HCT116 (cell line): Measurements from ENCODE around the gene OCA2. TPM values are rescaled to one million over a fixed set of nuclear protein-coding genes. Genes with fewer than 3 reads are reported as not detected.

Source experiments
- ATAC-seq: fragments of 200-7000 bp; cut with Tn5 transposase; 2 replicates; pipeline ENCODE4 v1.9.1; 2020; ENCODE audit warnings: mild to moderate bottlenecking, moderate library complexity
- BruUV-seq: library from RNA; stranded (reverse); fragments of 400-500 nt; replicated peaks from 2 replicates; lab custom pipeline; 2021; lab: Mats Ljungman, UMichigan
- CTCF ChIA-PET: fragments of 300-600 bp; sonication (Branson Sonifier 250); formaldehyde crosslinking; loops from one replicate; lab custom pipeline; 2021; ENCODE audit warnings: antibody characterized with exemption; lab: Charles Lee
- POLR2A ChIA-PET: fragments of 300-600, 350-600 bp; sonication (Branson Sonifier 250); formaldehyde crosslinking; loops from one replicate; lab custom pipeline; 2021; ENCODE audit warnings: antibody characterized with exemption; lab: Charles Lee
- RAD21 ChIA-PET, 2 experiments: fragments of 300-600 bp; sonication (Branson Sonifier 250); formaldehyde crosslinking; loops; one replicate each; lab custom pipeline; 2023; ENCODE audit warnings: low total read pairs in 2 of 2; ENCODE audit not compliant: uncharacterized antibody in 2 of 2, unreplicated experiment in 2 of 2, low non-redundant PET in 1 of 2; lab: Charles Lee
- DNase-seq: peaks from one replicate; pipeline ENCODE4 v3.0.0-alpha.2; 2010; ENCODE audit warnings: low read depth, low spot score
- H2AFZ ChIP-seq: fragments of 200-600 bp; shearing (Covaris generic), sonication (generic); 2 replicates; pipeline ENCODE4 v1.6.1; 2017; ENCODE audit warnings: low read depth, mixed run types, mixed read lengths, antibody characterized with exemption, low read length; ENCODE audit not compliant: poor library complexity, severe bottlenecking
- H3K27ac ChIP-seq: 2 replicates; pipeline ENCODE4 v1.5.1; 2012; ENCODE audit warnings: low read depth, low read length
- H3K27me3 ChIP-seq: fragments of 200-600 bp; sonication (generic); 2 replicates; pipeline ENCODE4 v1.6.1; 2016; ENCODE audit warnings: mixed run types, low read length, mixed read lengths; ENCODE audit not compliant: insufficient read depth
- H3K36me3 ChIP-seq, 2 experiments: fragments of 200-500 bp in 1 of 2; fragments of 200-600 bp in 1 of 2; sonication (Bioruptor generic) in 1 of 2; sonication (generic) in 1 of 2; 2 replicates each; pipeline versions ENCODE4 v1.5.1 to v1.6.1; 2014 to 2016; ENCODE audit warnings: low read length in 2 of 2, inconsistent platforms in 1 of 2, mixed read lengths in 1 of 2, mixed run types in 1 of 2; ENCODE audit not compliant: insufficient read depth in 2 of 2, control insufficient read depth in 1 of 2
- H3K4me1 ChIP-seq, 2 experiments: fragments of 200-600 bp in 1 of 2; sonication (generic) in 1 of 2; 2 replicates each; pipeline versions ENCODE4 v1.5.1 to v1.6.1; 2012 to 2017; ENCODE audit warnings: low read length in 2 of 2, inconsistent platforms in 1 of 2, mild to moderate bottlenecking in 1 of 2, mixed read lengths in 1 of 2, mixed run types in 1 of 2, moderate library complexity in 1 of 2; ENCODE audit not compliant: insufficient read depth in 2 of 2, control insufficient read depth in 1 of 2
- H3K4me2 ChIP-seq: fragments of 200-600 bp; sonication (generic); 2 replicates; pipeline ENCODE4 v1.6.1; 2017; ENCODE audit warnings: mixed run types, low read length, mixed read lengths
- H3K4me3 ChIP-seq, 2 experiments: fragments of 200-600 bp in 1 of 2; sonication (generic) in 1 of 2; replicated peaks in 1 of 2; 2 replicates each; pipeline ENCODE4 v1.5.1; 2011 to 2016; ENCODE audit warnings: low read length in 2 of 2, control low read depth in 1 of 2, low read depth in 1 of 2, mild to moderate bottlenecking in 1 of 2, mixed read lengths in 1 of 2, mixed run types in 1 of 2
- H3K79me2 ChIP-seq: fragments of 200-600 bp; sonication (generic); 2 replicates; pipeline ENCODE4 v1.6.1; 2017; ENCODE audit warnings: mild to moderate bottlenecking, mixed run types, low read length, moderate library complexity, mixed read lengths; ENCODE audit not compliant: insufficient read depth
- H3K9ac ChIP-seq: fragments of 200-600 bp; sonication (generic); 2 replicates; pipeline ENCODE4 v1.6.1; 2016; ENCODE audit warnings: low read length, mixed read lengths
- H3K9me2 ChIP-seq: fragments of 200-600 bp; sonication (generic), shearing (Covaris generic); 2 replicates; pipeline ENCODE4 v1.6.1; 2017; ENCODE audit warnings: mixed run types, mild to moderate bottlenecking, moderate library complexity; ENCODE audit not compliant: insufficient read depth
- H3K9me3 ChIP-seq, 2 experiments: fragments of 200-500 bp in 1 of 2; fragments of 200-600 bp in 1 of 2; sonication (Bioruptor generic) in 1 of 2; sonication (generic) in 1 of 2; 2 replicates each; pipeline ENCODE4 v1.6.1; 2014 to 2017; ENCODE audit warnings: low read length in 2 of 2, mixed read lengths in 2 of 2, inconsistent platforms in 1 of 2, low read depth in 1 of 2, mild to moderate bottlenecking in 1 of 2, mixed run types in 1 of 2, moderate library complexity in 1 of 2; ENCODE audit not compliant: control insufficient read depth in 1 of 2, insufficient read depth in 1 of 2
- H4K20me1 ChIP-seq: fragments of 200-600 bp; sonication (generic), shearing (Covaris generic); 2 replicates; pipeline ENCODE4 v1.6.1; 2017; ENCODE audit warnings: mixed run types, mild to moderate bottlenecking, moderate library complexity; ENCODE audit not compliant: insufficient read depth
- EGR1 ChIP-seq: IDR thresholded peaks from 2 replicates; pipeline ENCODE4 v1.6.1; 2012; ENCODE audit warnings: low read depth
- SP1 ChIP-seq: IDR thresholded peaks from 2 replicates; pipeline ENCODE4 v1.6.1; 2012; ENCODE audit warnings: low read depth
- SRF ChIP-seq: IDR thresholded peaks from 2 replicates; pipeline ENCODE4 v1.6.1; 2012; ENCODE audit warnings: low read depth
- TCF7L2 ChIP-seq: IDR thresholded peaks from 2 replicates; pipeline ENCODE4 v1.7.0; 2011; ENCODE audit warnings: borderline replicate concordance, inconsistent platforms; ENCODE audit not compliant: insufficient read depth, insufficient read length; ENCODE audit errors: extremely low read depth
- YY1 ChIP-seq: IDR thresholded peaks from 2 replicates; pipeline ENCODE4 v1.6.1; 2011; ENCODE audit warnings: low read length, low read depth, moderate library complexity, mild to moderate bottlenecking; ENCODE audit not compliant: insufficient replicate concordance; ENCODE audit errors: extremely low read depth
- ZNF274 ChIP-seq: fragments of 200-500 bp; sonication (Bioruptor generic); IDR thresholded peaks from 2 replicates; pipeline ENCODE4 v1.6.1; 2014; ENCODE audit warnings: mild to moderate bottlenecking, low read depth, low read length, inconsistent platforms
- intact Hi-C: fragments of 100-400 bp; cut with micrococcal nuclease; formaldehyde crosslinking; loops from 2 replicates; pipeline ENCODE4 v1.10.0; 2022
- total RNA-seq: library from RNA; stranded (reverse); gene quantifications from one replicate; pipeline ENCODE4 v1.2.1, GENCODE V29; 2021; ENCODE audit not compliant: unreplicated experiment
- TF ChIP-seq, protein P1 (sequence below): IDR thresholded peaks from 2 replicates; pipeline ENCODE4 v1.6.1; 2012; ENCODE audit warnings: low read depth
- TF ChIP-seq, protein P2 (sequence below): IDR thresholded peaks from 2 replicates; pipeline ENCODE4 v1.6.1; 2012
- TF ChIP-seq, protein P3 (sequence below), 3 experiments: fragments of 200-600 bp in 1 of 3; sonication (generic) in 1 of 3; IDR thresholded peaks in 2 of 3; conservative IDR thresholded peaks in 1 of 3; 2 replicates each; pipeline ENCODE4 v1.5.1; 2012 to 2017; ENCODE audit warnings: low read depth in 2 of 3, low read length in 2 of 3, antibody characterized with exemption in 1 of 3, borderline replicate concordance in 1 of 3, control low read depth in 1 of 3, mild to moderate bottlenecking in 1 of 3, mixed read lengths in 1 of 3, mixed run types in 1 of 3, moderate library complexity in 1 of 3; ENCODE audit not compliant: insufficient read depth in 1 of 3

Gene OCA2
- total RNA-seq, 1 experiment from 2014 or later, result not detected

DNA sequence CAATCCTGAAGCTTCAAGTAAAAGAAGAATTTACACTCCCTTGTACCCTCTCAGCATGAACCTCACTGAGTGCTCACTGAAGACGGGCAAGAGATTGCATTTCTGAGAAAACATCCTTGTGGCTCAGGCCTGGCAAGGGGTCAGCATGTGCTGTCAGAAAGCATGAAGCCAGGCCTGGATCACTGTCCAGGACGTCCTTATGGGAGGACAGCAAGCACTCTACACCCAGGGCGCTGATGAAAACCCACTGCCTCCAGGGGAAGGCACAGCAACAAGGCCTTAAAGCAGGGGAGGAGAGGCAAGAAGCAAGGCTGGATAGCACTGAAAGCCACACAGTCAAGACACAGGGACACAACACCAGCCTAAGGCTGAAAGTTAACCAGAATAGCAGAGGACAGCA lies 315.4 kb downstream of the OCA2 start:
- H3K27ac ChIP-seq, result no peak overlapping the region
- no peaks in the 10 kb centered on the region for H4K20me1 ChIP-seq
- CTCF ChIA-PET, result no interaction called here
- DNase-seq (no peak), ATAC-seq (no peak)
- no peak for TF ChIP-seq ZNF274
- TF ChIP-seq, protein P1, sequence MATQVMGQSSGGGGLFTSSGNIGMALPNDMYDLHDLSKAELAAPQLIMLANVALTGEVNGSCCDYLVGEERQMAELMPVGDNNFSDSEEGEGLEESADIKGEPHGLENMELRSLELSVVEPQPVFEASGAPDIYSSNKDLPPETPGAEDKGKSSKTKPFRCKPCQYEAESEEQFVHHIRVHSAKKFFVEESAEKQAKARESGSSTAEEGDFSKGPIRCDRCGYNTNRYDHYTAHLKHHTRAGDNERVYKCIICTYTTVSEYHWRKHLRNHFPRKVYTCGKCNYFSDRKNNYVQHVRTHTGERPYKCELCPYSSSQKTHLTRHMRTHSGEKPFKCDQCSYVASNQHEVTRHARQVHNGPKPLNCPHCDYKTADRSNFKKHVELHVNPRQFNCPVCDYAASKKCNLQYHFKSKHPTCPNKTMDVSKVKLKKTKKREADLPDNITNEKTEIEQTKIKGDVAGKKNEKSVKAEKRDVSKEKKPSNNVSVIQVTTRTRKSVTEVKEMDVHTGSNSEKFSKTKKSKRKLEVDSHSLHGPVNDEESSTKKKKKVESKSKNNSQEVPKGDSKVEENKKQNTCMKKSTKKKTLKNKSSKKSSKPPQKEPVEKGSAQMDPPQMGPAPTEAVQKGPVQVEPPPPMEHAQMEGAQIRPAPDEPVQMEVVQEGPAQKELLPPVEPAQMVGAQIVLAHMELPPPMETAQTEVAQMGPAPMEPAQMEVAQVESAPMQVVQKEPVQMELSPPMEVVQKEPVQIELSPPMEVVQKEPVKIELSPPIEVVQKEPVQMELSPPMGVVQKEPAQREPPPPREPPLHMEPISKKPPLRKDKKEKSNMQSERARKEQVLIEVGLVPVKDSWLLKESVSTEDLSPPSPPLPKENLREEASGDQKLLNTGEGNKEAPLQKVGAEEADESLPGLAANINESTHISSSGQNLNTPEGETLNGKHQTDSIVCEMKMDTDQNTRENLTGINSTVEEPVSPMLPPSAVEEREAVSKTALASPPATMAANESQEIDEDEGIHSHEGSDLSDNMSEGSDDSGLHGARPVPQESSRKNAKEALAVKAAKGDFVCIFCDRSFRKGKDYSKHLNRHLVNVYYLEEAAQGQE, result no peak
- no peak for TF ChIP-seq TCF7L2
- no peak for TF ChIP-seq YY1
- TF ChIP-seq, protein P2, sequence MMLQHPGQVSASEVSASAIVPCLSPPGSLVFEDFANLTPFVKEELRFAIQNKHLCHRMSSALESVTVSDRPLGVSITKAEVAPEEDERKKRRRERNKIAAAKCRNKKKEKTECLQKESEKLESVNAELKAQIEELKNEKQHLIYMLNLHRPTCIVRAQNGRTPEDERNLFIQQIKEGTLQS, result no peak
- TF ChIP-seq SP1, result no peak
- TF ChIP-seq SRF, result no peak
- no peak for TF ChIP-seq EGR1
- TF ChIP-seq, protein P3, sequence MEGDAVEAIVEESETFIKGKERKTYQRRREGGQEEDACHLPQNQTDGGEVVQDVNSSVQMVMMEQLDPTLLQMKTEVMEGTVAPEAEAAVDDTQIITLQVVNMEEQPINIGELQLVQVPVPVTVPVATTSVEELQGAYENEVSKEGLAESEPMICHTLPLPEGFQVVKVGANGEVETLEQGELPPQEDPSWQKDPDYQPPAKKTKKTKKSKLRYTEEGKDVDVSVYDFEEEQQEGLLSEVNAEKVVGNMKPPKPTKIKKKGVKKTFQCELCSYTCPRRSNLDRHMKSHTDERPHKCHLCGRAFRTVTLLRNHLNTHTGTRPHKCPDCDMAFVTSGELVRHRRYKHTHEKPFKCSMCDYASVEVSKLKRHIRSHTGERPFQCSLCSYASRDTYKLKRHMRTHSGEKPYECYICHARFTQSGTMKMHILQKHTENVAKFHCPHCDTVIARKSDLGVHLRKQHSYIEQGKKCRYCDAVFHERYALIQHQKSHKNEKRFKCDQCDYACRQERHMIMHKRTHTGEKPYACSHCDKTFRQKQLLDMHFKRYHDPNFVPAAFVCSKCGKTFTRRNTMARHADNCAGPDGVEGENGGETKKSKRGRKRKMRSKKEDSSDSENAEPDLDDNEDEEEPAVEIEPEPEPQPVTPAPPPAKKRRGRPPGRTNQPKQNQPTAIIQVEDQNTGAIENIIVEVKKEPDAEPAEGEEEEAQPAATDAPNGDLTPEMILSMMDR (IDR thresholded peaks at IDR 0.05 in 2 of 3, conservative IDR thresholded peaks at IDR 0.05 in 1 of 3; ENCODE audit: borderline replicate concordance in 1 of 3, insufficient read depth in 1 of 3, low read depth in 2 of 3, low read length in 2 of 3), result no peak
- H3K27me3 ChIP-seq, result no peaks in the 10 kb centered on the region
- RAD21 ChIA-PET, result no interaction called here
- H3K9me3 ChIP-seq, result peaks cover 8 to 38% of the 10 kb centered on the region in 2 experiments; a peak in 3 of 4 replicates
- no TSS peak for BruUV-seq
- H3K79me2 ChIP-seq, result no peaks in the 10 kb centered on the region
- H3K4me3 ChIP-seq, result no peak overlapping the region
- no peaks in the 10 kb centered on the region for H3K36me3 ChIP-seq
- H2AFZ ChIP-seq, result no peak overlapping the region
- H3K9me2 ChIP-seq, result no peaks in the 10 kb centered on the region
- H3K4me2 ChIP-seq, result no peak overlapping the region
- intact Hi-C loops, result no loop called here
- POLR2A ChIA-PET, result no interaction called here
- no peak overlapping the region for H3K9ac ChIP-seq
- H3K4me1 ChIP-seq, result no peaks in the 10 kb centered on the region
